Stimulated activated CD4-positive, alpha-beta T cell treated with anti-CD3 and anti-CD28 coated beads, Interleukin-1b, Interleukin-23, amount 100 ng/mL, for 24 hours (primary cell): ENCODE results near the gene CPPED1.
"Not testable (repeated sequence)": the region's sequence is repeated elsewhere in the genome, so short reads cannot be mapped to it uniquely, and the experiment has no call there.

ENCODE experiments used
- DNase-seq, 4 experiments: peaks; one replicate each; pipeline ENCODE4 v3.0.0-alpha.2; 2020; ENCODE audit warnings: low read depth in 4 of 4, low spot score in 1 of 4

The CPPED1 gene

DNA sequence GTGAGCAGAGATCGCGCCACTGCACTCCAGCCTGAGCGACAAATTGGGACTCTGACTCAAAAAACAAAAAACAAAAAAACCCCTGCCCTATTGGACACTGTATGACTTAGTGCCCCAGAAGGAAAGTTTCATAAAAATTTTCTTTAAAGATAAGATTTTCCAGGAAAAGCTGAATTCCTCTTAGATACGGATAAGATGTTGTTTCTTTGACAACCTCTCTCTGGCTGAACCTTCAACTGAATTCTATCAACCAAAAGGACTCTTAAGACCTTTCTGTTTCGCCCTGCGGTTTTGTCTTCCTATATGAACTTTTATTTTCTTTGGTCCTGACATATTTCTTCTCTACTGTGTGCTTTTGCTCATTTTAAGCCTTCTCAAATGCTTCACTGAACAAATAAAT is 35.8 kb downstream of the CPPED1 start:
- no peak for DNase-seq

DNA sequence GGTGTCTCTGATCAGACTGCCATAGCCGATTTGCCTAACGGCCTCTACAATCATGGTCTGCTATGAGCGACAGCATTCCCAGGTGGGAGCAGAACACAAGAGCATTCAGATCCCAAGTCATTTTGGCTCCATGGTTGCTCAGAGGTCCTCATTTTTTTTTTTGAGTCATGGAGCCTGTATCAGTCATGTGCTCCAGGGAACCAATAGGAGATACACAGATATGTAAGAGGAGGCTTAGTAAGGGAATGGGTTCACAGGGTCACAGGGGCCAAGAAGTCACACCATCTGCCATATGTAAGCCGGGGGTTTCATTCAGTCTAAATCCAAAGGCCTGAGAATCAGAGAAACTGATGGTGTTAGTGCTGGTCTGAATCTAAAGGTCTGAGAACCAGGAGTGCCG is 36.8 kb downstream of the CPPED1 start:
- no peak for DNase-seq

DNA sequence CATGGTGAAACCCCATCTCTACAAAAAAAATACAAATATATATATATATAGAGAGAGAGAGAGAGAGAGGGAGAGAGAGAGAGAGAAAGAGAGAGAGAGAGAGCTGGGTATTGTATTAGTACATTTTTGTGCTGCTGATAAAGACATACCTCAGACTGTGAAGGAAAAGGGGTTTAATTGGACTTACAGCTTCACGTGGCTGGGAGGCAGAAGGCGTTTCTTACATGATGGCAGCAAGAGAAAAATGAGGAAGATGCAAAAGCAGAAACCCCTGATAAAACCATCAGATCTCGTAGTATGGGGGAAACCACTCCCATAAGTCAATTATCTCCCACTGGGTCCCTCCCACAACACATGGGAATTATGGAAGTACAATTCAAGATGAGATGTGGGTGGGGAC is 37.5 kb downstream of the CPPED1 start:
- DNase-seq, result not testable (repeated sequence)

GRCh38 chr16:12764813-12765488 is 38.7 kb downstream of the CPPED1 start:
- no peak for DNase-seq

- no peak for DNase-seq
Observed at GRCh38 chr16:12763517-12763916, 40.2 kb downstream of the CPPED1 start.

DNA sequence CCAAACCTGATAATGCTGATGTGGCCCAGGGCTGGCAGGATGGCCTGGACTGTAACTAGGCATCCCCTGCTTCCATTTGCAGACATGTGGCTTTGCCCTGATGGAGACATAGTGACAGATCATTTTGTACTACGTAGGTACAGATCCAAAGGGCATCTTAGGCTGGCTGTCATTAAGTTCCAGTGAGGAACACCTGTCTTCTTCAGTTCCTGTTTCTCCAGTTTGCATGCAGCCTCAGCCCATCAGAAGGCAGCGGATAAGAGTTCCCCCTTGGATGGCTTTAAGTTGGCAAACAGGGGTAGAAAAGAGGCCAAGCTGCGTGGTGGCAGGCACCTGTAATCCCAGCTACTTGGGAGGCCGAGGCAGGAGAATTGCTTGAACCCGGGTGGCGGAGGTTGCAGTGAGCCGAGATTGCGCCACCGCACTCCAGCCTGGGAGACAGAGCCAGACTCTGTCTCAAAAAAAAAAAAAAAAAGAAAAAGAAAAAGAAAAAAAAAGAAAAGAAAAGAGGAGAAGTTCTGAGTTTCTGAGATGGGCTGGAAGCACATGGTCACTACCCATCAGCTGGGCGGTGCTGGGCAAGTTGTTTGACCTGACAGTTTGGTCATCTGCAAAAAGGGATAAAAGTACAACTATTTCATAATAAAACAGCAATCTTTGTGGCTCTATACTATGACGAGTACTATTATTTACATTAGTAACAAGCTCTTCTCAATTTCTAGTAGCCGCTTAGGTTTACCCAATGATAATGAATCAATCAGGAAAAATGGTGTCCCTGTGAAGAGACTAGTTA is 42.7 kb downstream of the CPPED1 start:
- no peak for DNase-seq

GRCh38 chr16:12758670-12759558 is 44.8 kb downstream of the CPPED1 start:
- DNase-seq, result no peak

DNA sequence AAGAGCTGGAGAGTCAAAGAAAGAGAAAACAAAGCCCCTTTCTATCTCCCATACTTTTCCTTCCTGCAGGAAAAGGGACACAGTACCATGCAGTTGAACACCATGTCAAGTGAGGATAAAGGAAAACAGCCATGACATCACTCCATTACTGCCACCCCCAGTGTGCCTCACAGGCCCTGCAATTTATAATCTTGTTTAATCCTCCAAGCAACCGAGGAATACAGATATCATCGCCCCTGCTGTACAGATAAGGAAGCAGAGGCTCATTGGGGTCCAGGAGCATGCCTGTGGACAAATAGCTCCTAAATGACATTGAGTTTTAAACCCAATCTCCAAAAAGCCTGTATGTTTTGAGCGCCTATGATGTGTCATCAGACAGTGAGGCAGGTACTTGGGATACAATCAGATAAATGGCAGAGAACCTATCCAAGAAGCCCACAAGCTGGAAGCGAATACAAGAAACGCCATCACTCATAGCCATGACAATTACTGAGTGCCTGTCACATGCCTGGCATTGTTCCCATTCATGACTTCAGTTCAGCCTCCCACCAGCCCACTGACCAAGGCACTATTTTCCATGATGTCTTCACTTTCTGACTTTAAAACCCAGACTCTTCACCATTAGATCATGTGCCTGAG is 45.5 kb downstream of the CPPED1 start:
- no peak for DNase-seq

GRCh38 chr16:12757546-12757945 is 46.1 kb downstream of the CPPED1 start:
- no peak for DNase-seq

DNA sequence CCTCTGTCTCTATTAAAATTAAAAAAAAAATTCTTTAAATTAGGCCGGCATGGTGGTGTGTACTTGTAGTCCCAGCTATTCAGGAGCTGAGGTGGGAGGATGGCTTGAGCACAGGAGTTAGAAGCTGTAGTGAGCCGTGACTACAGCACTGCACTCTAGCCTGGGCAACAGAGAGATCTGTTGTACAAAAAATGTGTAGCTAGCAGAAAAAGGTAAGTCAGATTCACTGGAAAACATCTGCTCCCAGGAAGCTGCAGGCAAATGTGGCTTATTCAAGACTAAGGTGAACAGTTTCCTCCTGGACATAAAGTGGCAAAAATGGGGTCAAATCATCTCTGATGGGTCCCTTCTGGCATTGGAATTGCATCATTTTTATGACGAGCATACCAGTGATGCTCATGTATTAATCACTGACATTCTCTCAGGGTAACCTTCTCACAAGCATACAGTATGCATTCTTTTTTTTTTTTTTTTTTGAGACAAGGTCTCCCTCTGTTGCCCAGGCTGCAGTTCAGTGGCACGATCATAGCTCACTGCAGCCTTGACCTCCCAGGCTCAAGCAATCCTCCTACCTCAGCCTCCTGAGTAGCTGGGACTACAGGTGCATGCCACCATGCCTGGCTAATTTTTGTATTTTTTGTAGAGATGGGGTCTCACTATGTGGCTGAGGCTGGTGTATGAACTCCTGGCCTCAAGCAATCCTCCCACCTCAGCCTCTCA is 48.7 kb downstream of the CPPED1 start:
- no peak for DNase-seq

- no peak for DNase-seq
Observed at GRCh38 chr16:12753203-12754023, 50.3 kb downstream of the CPPED1 start.

- no peak for DNase-seq
Observed at GRCh38 chr16:12752159-12752558, 51.5 kb downstream of the CPPED1 start.

- no peak for DNase-seq
Observed at GRCh38 chr16:12750554-12750918, 53.2 kb downstream of the CPPED1 start.

DNA sequence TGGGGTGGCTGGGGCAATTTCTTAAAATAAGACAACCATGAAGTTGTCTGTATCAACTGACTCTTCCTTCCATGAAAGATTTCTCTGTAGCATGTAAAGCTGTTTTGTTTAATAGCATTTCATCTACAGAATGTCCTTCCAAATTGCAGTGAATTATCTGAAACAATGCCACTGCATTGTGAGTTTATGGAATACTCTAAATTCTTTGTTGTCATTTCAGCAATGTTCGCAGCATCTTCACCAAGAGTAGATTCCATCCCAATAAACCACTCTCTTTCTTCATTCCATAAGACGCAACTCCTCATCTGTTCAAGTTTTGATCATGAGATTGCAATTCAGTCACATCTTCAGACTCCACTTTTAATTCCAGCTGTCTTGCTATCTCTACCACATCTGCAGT is 54.6 kb downstream of the CPPED1 start:
- no peak for DNase-seq

- no peak for DNase-seq
Observed at GRCh38 chr16:12747827-12748226, 55.9 kb downstream of the CPPED1 start.

- no peak for DNase-seq
Observed at GRCh38 chr16:12747261-12747660, 56.4 kb downstream of the CPPED1 start.

DNA sequence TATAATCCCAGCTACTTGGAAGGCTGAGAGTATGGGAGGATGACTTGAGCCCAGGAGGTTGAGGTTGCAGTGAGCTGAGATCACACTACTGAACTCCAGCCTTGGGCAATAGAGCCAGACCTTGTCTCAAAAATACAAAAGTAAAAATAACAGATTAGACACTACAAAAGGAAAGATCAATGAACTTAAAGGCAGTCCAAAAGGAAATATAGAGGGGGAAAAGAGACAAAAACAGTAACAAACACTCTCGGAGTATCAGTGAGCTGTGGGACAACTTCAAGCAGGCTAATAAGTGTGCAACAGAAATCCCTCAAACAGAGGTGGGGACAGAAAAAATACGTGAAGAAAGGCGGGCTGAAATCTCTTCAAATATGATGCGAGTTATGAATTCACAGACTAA is 58.8 kb downstream of the CPPED1 start:
- DNase-seq, result no peak

DNA sequence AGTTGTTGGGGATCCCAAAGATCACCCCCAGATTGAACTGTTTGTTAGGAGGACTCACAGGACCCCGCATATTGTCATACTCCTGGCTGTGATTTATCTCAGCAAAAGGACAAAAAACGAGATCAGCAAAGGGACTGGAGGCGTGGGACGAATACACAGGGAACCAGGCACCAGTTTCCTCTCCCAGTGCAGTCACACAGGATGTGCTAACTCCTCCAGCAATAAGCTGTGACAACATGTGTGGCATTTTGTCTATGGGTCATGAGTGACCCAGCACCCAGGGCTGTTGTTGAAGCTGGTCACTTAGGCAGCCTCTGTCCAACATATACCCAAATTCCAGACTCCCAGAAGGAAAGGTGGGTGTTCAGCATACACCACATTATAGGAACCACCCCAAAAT is 60.9 kb downstream of the CPPED1 start:
- no peak for DNase-seq

GRCh38 chr16:12740986-12741610 is 62.6 kb downstream of the CPPED1 start:
- no peak for DNase-seq
